CD8-positive, alpha-beta memory T cell (primary cell): ENCODE results near the gene CYP4F22. TPM values are rescaled to one million over a fixed set of nuclear protein-coding genes. Genes with fewer than 3 reads are reported as not detected.

ENCODE experiments used
- CTCF ChIA-PET: fragments of 350-600 bp; sonication (Branson Sonifier 250); formaldehyde crosslinking; loops from one replicate; lab custom pipeline; 2021; ENCODE audit warnings: antibody characterized with exemption; lab: Charles Lee
- POLR2A ChIA-PET: fragments of 350-600 bp; sonication (Branson Sonifier 250); formaldehyde crosslinking; loops from one replicate; lab custom pipeline; 2021; ENCODE audit warnings: antibody characterized with exemption; lab: Charles Lee
- DNase-seq, 5 donors: peaks; one replicate each; pipeline versions ENCODE4 v3.0.0 to v3.0.0-alpha.2; 2020 to 2022; ENCODE audit warnings: mixed read lengths in 1 of 5
- H3K27ac ChIP-seq: one replicate; pipeline ENCODE4 v1.7.0; 2013; ENCODE audit warnings: low read depth, mild to moderate bottlenecking, low read length, moderate library complexity
- H3K27me3 ChIP-seq: 2 replicates; pipeline ENCODE4 v1.7.0; 2013; ENCODE audit warnings: low read length, mild to moderate bottlenecking; ENCODE audit not compliant: insufficient read depth, poor library complexity, severe bottlenecking
- H3K36me3 ChIP-seq: 2 replicates; pipeline ENCODE4 v1.7.0; 2013; ENCODE audit warnings: mild to moderate bottlenecking, low read length, moderate library complexity; ENCODE audit not compliant: insufficient read depth
- H3K4me1 ChIP-seq: 2 replicates; pipeline ENCODE4 v1.7.0; 2013; ENCODE audit warnings: mild to moderate bottlenecking, low read length, moderate library complexity; ENCODE audit not compliant: insufficient read depth
- H3K4me3 ChIP-seq: 2 replicates; pipeline ENCODE4 v1.7.0; 2013; ENCODE audit warnings: mild to moderate bottlenecking, low read length
- H3K9me3 ChIP-seq: 2 replicates; pipeline ENCODE4 v1.7.0; 2013; ENCODE audit warnings: mild to moderate bottlenecking, low read length
- H3K27ac Mint-ChIP-seq, 8 donors: one replicate each; pipeline ENCODE4 v1.8.0; 2020 to 2021; ENCODE audit warnings: mixed read lengths in 8 of 8, mild to moderate bottlenecking in 6 of 8, inconsistent platforms in 3 of 8, moderate library complexity in 3 of 8
- H3K27me3 Mint-ChIP-seq, 2 donors: one replicate each; pipeline ENCODE4 v1.8.0; 2020 to 2021; ENCODE audit warnings: mixed read lengths in 2 of 2, mild to moderate bottlenecking in 1 of 2, moderate library complexity in 1 of 2
- H3K36me3 Mint-ChIP-seq, 3 donors: one replicate each; pipeline ENCODE4 v1.8.0; 2020 to 2021; ENCODE audit warnings: mixed read lengths in 3 of 3, inconsistent platforms in 1 of 3, mild to moderate bottlenecking in 1 of 3
- H3K4me1 Mint-ChIP-seq, 3 donors: one replicate each; pipeline ENCODE4 v1.8.0; 2020 to 2021; ENCODE audit warnings: mixed read lengths in 3 of 3, inconsistent platforms in 1 of 3, mild to moderate bottlenecking in 1 of 3
- H3K4me3 Mint-ChIP-seq, 7 donors: one replicate each; pipeline ENCODE4 v1.8.0; 2020 to 2021; ENCODE audit warnings: mixed read lengths in 7 of 7, mild to moderate bottlenecking in 6 of 7, moderate library complexity in 4 of 7, inconsistent platforms in 2 of 7
- H3K9me3 Mint-ChIP-seq, 5 donors: one replicate each; pipeline ENCODE4 v1.8.0; 2020 to 2022; ENCODE audit warnings: mixed read lengths in 5 of 5, mild to moderate bottlenecking in 3 of 5, moderate library complexity in 2 of 5, inconsistent platforms in 1 of 5
- polyA plus RNA-seq: library from polyadenylated mRNA; unstranded; fragments of 300-500 nt; fragmentation: Illumina TruSeq; gene quantifications from one replicate; pipeline ENCODE4 v1.2.3, GENCODE V29; 2021
- total RNA-seq, 2 experiments: library from RNA; stranded (reverse); gene quantifications; one replicate each; pipeline ENCODE4 v1.2.3, GENCODE V29; 2021

CYP4F22 gene
- total and polyA plus RNA-seq, 3 experiments from 2014 or later = 0.71 to 5.1 (median 0.79) TPM

DNA sequence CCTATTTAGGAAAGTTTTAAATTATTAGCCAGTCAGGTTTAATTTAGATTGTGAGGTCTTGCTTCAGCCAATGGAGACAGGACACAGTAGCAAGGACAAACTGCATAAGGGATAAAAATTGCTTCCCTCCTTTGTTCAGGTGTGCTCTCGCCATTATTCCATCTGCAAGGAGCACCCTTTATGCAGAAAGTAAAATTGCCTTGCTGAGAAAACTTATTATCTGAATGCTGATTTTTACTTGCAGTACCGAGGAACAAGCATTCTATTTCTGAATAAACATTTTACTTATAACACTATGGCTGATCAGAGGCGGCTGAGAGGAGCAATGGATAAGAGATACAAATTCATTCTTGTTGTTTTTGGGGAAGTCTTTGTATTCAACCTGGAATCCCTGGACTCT lies 8.0 kb downstream of the CYP4F22 start:
- Histone ChIP-seq H3K36me3 (no peaks in the 10 kb centered on the region), H3K27ac (no peak overlapping the region), H3K4me3 (no peak overlapping the region), H3K27me3 (no peaks in the 10 kb centered on the region), H3K9me3 (no peaks in the 10 kb centered on the region), H3K4me1 (peaks cover 16% of the 10 kb centered on the region)
- Mint-ChIP-seq H3K36me3 (peaks cover 1 to 21% (median 3%) of the 10 kb centered on the region in 3 donors), H3K4me3 (no peak overlapping the region), H3K9me3 (peaks cover 0 to 14% (median 7%) of the 10 kb centered on the region in 5 donors), H3K4me1 (peaks cover 22 to 30% (median 22%) of the 10 kb centered on the region in 3 donors), H3K27ac (peak overlapping the region in 6 of 8 donors; percentile 20 to 79 (median 54)), H3K27me3 (no peaks in the 10 kb centered on the region)
- CTCF ChIA-PET = no interaction called here
- no peak for DNase-seq
- POLR2A ChIA-PET = no interaction called here

DNA sequence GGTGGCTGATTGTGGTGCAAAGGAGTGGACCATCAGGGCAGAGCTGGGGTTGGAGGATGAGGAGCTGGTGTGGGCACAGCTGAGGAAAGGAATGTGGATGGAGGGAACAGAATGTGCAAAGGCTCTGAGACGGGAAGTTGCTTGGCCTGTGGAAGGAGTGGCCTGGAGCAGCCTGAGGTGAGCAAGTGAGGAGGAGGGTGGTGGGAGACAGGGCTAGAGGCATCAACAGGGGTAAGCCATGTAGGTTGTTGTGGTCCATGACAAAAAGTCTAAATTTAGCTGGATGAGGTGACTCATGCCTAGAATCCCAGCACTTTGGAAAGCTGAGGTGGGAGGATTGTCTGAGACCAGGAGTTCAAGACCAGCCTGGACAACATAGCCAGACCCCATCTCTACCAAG lies 9.5 kb downstream of the CYP4F22 start:
- peaks cover 22 to 30% (median 22%) of the 10 kb centered on the region in 3 donors for H3K4me1 Mint-ChIP-seq
- POLR2A ChIA-PET = no interaction called here
- peaks cover 0 to 14% (median 7%) of the 10 kb centered on the region in 5 donors for H3K9me3 Mint-ChIP-seq
- Histone ChIP-seq H3K27ac (no peak overlapping the region), H3K36me3 (no peaks in the 10 kb centered on the region), H3K4me3 (no peak overlapping the region), H3K27me3 (no peaks in the 10 kb centered on the region), H3K9me3 (no peaks in the 10 kb centered on the region), H3K4me1 (peaks cover 16% of the 10 kb centered on the region)
- peak overlapping the region in 1 of 7 donors; percentile 25 for H3K4me3 Mint-ChIP-seq
- no peak for DNase-seq
- peak overlapping the region in 1 of 8 donors; percentile 25 for H3K27ac Mint-ChIP-seq
- CTCF ChIA-PET = no interaction called here
- no peaks in the 10 kb centered on the region for H3K27me3 Mint-ChIP-seq
- peaks cover 1 to 21% (median 3%) of the 10 kb centered on the region in 3 donors for H3K36me3 Mint-ChIP-seq

- ChIA-PET CTCF (no interaction called here), POLR2A (interaction anchor here (0.7 kb wide), 1 partner anchor 52 kb away, joined by 3 read pairs; no protein-coding TSS in a partner anchor)
- Mint-ChIP-seq H3K36me3 (peaks cover 1 to 27% (median 3%) of the 10 kb centered on the region in 3 donors), H3K27ac (peak overlapping the region in 2 of 8 donors; percentile 12 to 29), H3K4me3 (no peak overlapping the region), H3K9me3 (peaks cover 0 to 14% (median 7%) of the 10 kb centered on the region in 5 donors), H3K27me3 (no peaks in the 10 kb centered on the region), H3K4me1 (peaks cover 12 to 21% (median 17%) of the 10 kb centered on the region in 3 donors)
- no peaks in the 10 kb centered on the region for H3K9me3 ChIP-seq
- no peak overlapping the region for H3K27ac ChIP-seq
- no peaks in the 10 kb centered on the region for H3K27me3 ChIP-seq
- no peaks in the 10 kb centered on the region for H3K36me3 ChIP-seq
- no peak overlapping the region for H3K4me3 ChIP-seq
- DNase-seq = no peak
- peaks cover 9% of the 10 kb centered on the region for H3K4me1 ChIP-seq
These were observed 11.2 kb downstream of the CYP4F22 start for GRCh38 chr19:15519433-15519976.

DNA sequence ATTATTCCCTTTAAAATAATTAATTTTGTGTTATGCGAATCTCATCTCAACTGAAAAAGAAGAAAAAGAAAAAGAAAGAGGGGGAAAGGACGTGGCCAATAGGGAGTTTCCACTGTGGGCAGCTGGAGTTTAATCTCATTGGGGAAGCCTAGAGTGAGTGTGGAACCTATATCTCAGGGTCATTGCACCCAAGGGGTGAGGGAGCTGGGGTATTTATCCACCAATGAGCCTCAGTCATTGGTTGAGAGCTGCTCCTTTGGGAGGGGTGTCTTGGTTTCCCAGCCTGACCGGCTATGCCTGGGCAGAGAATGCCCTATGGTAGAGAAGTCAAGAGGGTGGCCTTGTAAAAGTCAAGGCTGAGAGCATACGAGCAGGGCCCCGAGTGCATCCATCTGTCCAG lies 16.5 kb downstream of the CYP4F22 start:
- Histone ChIP-seq H3K9me3 (no peaks in the 10 kb centered on the region), H3K27me3 (no peaks in the 10 kb centered on the region), H3K27ac (no peak overlapping the region), H3K36me3 (no peaks in the 10 kb centered on the region), H3K4me1 (no peaks in the 10 kb centered on the region), H3K4me3 (no peak overlapping the region)
- H3K27me3 Mint-ChIP-seq = no peaks in the 10 kb centered on the region
- peaks cover 2 to 11% (median 4%) of the 10 kb centered on the region in 3 donors for H3K36me3 Mint-ChIP-seq
- no peak overlapping the region for H3K4me3 Mint-ChIP-seq
- H3K9me3 Mint-ChIP-seq = no peaks in the 10 kb centered on the region
- ChIA-PET POLR2A (interaction anchor here (1.0 kb wide), 1 partner anchor 23 kb away, joined by 3 read pairs; no protein-coding TSS in a partner anchor), CTCF (no interaction called here)
- DNase-seq = no peak
- no peak overlapping the region for H3K27ac Mint-ChIP-seq
- H3K4me1 Mint-ChIP-seq = peaks cover 0 to 3% (median 0%) of the 10 kb centered on the region in 3 donors

- no peak overlapping the region for H3K4me3 ChIP-seq
- peaks cover 2 to 15% (median 4%) of the 10 kb centered on the region in 3 donors for H3K36me3 Mint-ChIP-seq
- H3K27ac Mint-ChIP-seq = no peak overlapping the region
- no peaks in the 10 kb centered on the region for H3K4me1 ChIP-seq
- H3K9me3 Mint-ChIP-seq = no peaks in the 10 kb centered on the region
- ChIA-PET CTCF (no interaction called here), POLR2A (interaction anchor here (1.0 kb wide), 1 partner anchor 23 kb away, joined by 3 read pairs; no protein-coding TSS in a partner anchor)
- no peaks in the 10 kb centered on the region for H3K27me3 ChIP-seq
- H3K27me3 Mint-ChIP-seq = no peaks in the 10 kb centered on the region
- DNase-seq = no peak
- no peak overlapping the region for H3K27ac ChIP-seq
- H3K9me3 ChIP-seq = no peaks in the 10 kb centered on the region
- peaks cover 0 to 3% (median 0%) of the 10 kb centered on the region in 3 donors for H3K4me1 Mint-ChIP-seq
- H3K4me3 Mint-ChIP-seq = no peak overlapping the region
- no peaks in the 10 kb centered on the region for H3K36me3 ChIP-seq
These were observed 17.0 kb downstream of the CYP4F22 start for GRCh38 chr19:15525291-15525690.

DNA sequence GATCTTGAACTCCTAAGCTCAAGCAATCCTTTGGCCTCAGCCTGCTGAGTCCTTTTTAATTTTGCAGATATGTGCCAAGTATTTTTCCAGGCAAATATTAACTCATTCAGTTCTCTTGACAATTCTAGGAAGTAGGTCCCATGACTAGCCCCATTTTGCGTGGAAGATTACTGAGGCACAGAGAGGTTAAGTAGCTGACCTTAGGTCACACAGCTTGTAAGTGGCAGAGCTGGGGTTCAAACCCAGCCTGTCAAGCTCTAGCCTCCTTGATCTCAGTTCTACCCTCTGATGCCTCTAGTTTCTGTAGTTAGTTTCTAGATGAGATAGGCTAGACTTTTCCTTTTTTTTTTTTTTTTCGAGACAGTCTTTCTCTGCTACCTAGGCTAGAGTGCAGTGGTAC lies 18.1 kb downstream of the CYP4F22 start:
- Histone ChIP-seq H3K9me3 (no peaks in the 10 kb centered on the region), H3K36me3 (no peaks in the 10 kb centered on the region), H3K27me3 (no peaks in the 10 kb centered on the region), H3K27ac (no peak overlapping the region), H3K4me1 (no peaks in the 10 kb centered on the region), H3K4me3 (no peak overlapping the region)
- no peaks in the 10 kb centered on the region for H3K9me3 Mint-ChIP-seq
- peak overlapping the region in 1 of 8 donors; percentile 3 for H3K27ac Mint-ChIP-seq
- POLR2A ChIA-PET = interaction anchor here (0.9 kb wide), 1 partner anchor 12 kb away, joined by 4 read pairs; no protein-coding TSS in a partner anchor
- H3K36me3 Mint-ChIP-seq = peaks cover 5 to 18% (median 6%) of the 10 kb centered on the region in 3 donors
- no peak overlapping the region for H3K4me3 Mint-ChIP-seq
- no peak for DNase-seq
- CTCF ChIA-PET = no interaction called here
- peaks cover 0 to 3% (median 0%) of the 10 kb centered on the region in 3 donors for H3K4me1 Mint-ChIP-seq
- no peaks in the 10 kb centered on the region for H3K27me3 Mint-ChIP-seq

- Mint-ChIP-seq H3K36me3 (peaks cover 5 to 18% (median 6%) of the 10 kb centered on the region in 3 donors), H3K4me3 (no peak overlapping the region), H3K27ac (peak overlapping the region in 1 of 8 donors; percentile 26), H3K9me3 (no peaks in the 10 kb centered on the region), H3K27me3 (peaks cover 0 to 1% of the 10 kb centered on the region in 2 donors), H3K4me1 (peaks cover 0 to 5% (median 2%) of the 10 kb centered on the region in 3 donors)
- H3K4me1 ChIP-seq = peaks cover 2% of the 10 kb centered on the region
- H3K9me3 ChIP-seq = no peaks in the 10 kb centered on the region
- CTCF ChIA-PET = no interaction called here
- H3K27ac ChIP-seq = no peak overlapping the region
- no peak for DNase-seq
- H3K4me3 ChIP-seq = no peak overlapping the region
- H3K36me3 ChIP-seq = no peaks in the 10 kb centered on the region
- no peaks in the 10 kb centered on the region for H3K27me3 ChIP-seq
- POLR2A ChIA-PET = no interaction called here
These were observed 19.4 kb downstream of the CYP4F22 start for GRCh38 chr19:15527705-15528104.

GRCh38 chr19:15529774-15530372 lies 21.5 kb downstream of the CYP4F22 start:
- Mint-ChIP-seq H3K27ac (no peak overlapping the region), H3K4me1 (peaks cover 7 to 12% (median 8%) of the 10 kb centered on the region in 3 donors), H3K27me3 (peaks cover 0 to 1% of the 10 kb centered on the region in 2 donors), H3K9me3 (no peaks in the 10 kb centered on the region), H3K36me3 (peaks cover 5 to 11% (median 6%) of the 10 kb centered on the region in 3 donors), H3K4me3 (peak overlapping the region in 1 of 7 donors; percentile 44)
- no peak overlapping the region for H3K4me3 ChIP-seq
- CTCF ChIA-PET = interaction anchor here (1.5 kb wide), 1 partner anchor 26 kb away, joined by 4 read pairs; no protein-coding TSS in a partner anchor
- H3K27me3 ChIP-seq = no peaks in the 10 kb centered on the region
- peaks cover 8% of the 10 kb centered on the region for H3K4me1 ChIP-seq
- H3K36me3 ChIP-seq = no peaks in the 10 kb centered on the region
- H3K27ac ChIP-seq = no peak overlapping the region
- H3K9me3 ChIP-seq = no peaks in the 10 kb centered on the region
- POLR2A ChIA-PET = no interaction called here
- no peak for DNase-seq
